Esophagus muscularis mucosa (tissue), 3 donors: ENCODE results near the gene HERC2.
"Not testable (repeated sequence)": the region's sequence is repeated elsewhere in the genome, so short reads cannot be mapped to it uniquely, and the experiment has no call there.

Experiments
- POLR2A ChIP-seq: fragments of 450-650 bp; IDR thresholded peaks from one replicate; pipeline ENCODE4 v1.6.1; 2017; ENCODE audit warnings: antibody characterized with exemption, moderate library complexity, mild to moderate bottlenecking, low read depth
- POLR2AphosphoS5 ChIP-seq, 2 donors: sonication (generic); formaldehyde crosslinking; IDR thresholded peaks; one replicate each; pipeline ENCODE4 v1.6.1; 2017; ENCODE audit warnings: antibody characterized with exemption in 2 of 2
- TF ChIP-seq, protein P1 (sequence below), 3 experiments: fragments of 200-600 bp in 2 of 3; fragments of 450-650 bp in 1 of 3; sonication (generic) in 2 of 3; IDR thresholded peaks; one replicate each; pipeline ENCODE4 v1.5.1; 2017 to 2019; ENCODE audit warnings: antibody characterized with exemption in 3 of 3, mild to moderate bottlenecking in 2 of 3, moderate library complexity in 1 of 3

- TF ChIP-seq POLR2A; POLR2AphosphoS5 (IDR thresholded peaks at IDR 0.05): not testable (repeated sequence)
- TF ChIP-seq, protein P1, sequence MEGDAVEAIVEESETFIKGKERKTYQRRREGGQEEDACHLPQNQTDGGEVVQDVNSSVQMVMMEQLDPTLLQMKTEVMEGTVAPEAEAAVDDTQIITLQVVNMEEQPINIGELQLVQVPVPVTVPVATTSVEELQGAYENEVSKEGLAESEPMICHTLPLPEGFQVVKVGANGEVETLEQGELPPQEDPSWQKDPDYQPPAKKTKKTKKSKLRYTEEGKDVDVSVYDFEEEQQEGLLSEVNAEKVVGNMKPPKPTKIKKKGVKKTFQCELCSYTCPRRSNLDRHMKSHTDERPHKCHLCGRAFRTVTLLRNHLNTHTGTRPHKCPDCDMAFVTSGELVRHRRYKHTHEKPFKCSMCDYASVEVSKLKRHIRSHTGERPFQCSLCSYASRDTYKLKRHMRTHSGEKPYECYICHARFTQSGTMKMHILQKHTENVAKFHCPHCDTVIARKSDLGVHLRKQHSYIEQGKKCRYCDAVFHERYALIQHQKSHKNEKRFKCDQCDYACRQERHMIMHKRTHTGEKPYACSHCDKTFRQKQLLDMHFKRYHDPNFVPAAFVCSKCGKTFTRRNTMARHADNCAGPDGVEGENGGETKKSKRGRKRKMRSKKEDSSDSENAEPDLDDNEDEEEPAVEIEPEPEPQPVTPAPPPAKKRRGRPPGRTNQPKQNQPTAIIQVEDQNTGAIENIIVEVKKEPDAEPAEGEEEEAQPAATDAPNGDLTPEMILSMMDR (IDR thresholded peaks at IDR 0.05): peak in 2 of 3 experiments; percentile 17 to 38
Observed at GRCh38 chr15:28227303-28227702, 94.7 kb downstream of the HERC2 start.
